ENCODE measurements around the gene COA3.

Gene COA3

GRCh38 chr17:42814633-42815399 lies 16.3 kb upstream of the COA3 start:
- peak; percentile 7 for DNase-seq (ENCODE audit: low spot score)
- Histone ChIP-seq H3K27ac (peak overlapping the region in 1 of 2 donors; percentile 20), H3K4me3 (no peak overlapping the region)
- TF ChIP-seq CTCF (IDR thresholded peaks at IDR 0.05), result no peak

- no peak for TF ChIP-seq CTCF (IDR thresholded peaks at IDR 0.05)
- H3K27ac ChIP-seq, result no peak overlapping the region
- no peak overlapping the region for H3K4me3 ChIP-seq
- no peak for DNase-seq (ENCODE audit: low spot score)
Measured at GRCh38 chr17:42809250-42809649, 10.7 kb upstream of the COA3 start.

GRCh38 chr17:42806249-42806648 lies 7.7 kb upstream of the COA3 start:
- no peak for TF ChIP-seq CTCF (IDR thresholded peaks at IDR 0.05)
- DNase-seq (ENCODE audit: low spot score), result no peak
- no peak overlapping the region for H3K27ac ChIP-seq
- no peak overlapping the region for H3K4me3 ChIP-seq

- H3K27ac ChIP-seq, result no peak overlapping the region
- DNase-seq (ENCODE audit: low spot score), result no peak
- TF ChIP-seq CTCF (IDR thresholded peaks at IDR 0.05), result no peak
- no peak overlapping the region for H3K4me3 ChIP-seq
Measured at GRCh38 chr17:42804918-42805367, 6.4 kb upstream of the COA3 start.

GRCh38 chr17:42803074-42803883 lies 4.8 kb upstream of the COA3 start:
- TF ChIP-seq CTCF (IDR thresholded peaks at IDR 0.05), result no peak
- H3K4me3 ChIP-seq, result no peak overlapping the region
- DNase-seq (ENCODE audit: low spot score), result no peak
- no peak overlapping the region for H3K27ac ChIP-seq

- Histone ChIP-seq H3K4me3 (peak overlapping the region; percentile 94), H3K27ac (peak overlapping the region; percentile 25 to 80)
- DNase-seq (ENCODE audit: low spot score), result no peak
- no peak for TF ChIP-seq CTCF (IDR thresholded peaks at IDR 0.05)
Measured at GRCh38 chr17:42798011-42798382, 507 bp downstream of the COA3 start.
